Uterus (tissue), 2 donors: ENCODE results near the gene ACOT7.

Experiments used
- POLR2A ChIP-seq, 2 donors: fragments of 450-650 bp; IDR thresholded peaks; one replicate each; pipeline ENCODE4 v1.6.1; 2016; ENCODE audit warnings: antibody characterized with exemption in 2 of 2, mild to moderate bottlenecking in 1 of 2, moderate library complexity in 1 of 2
- TF ChIP-seq, protein P1 (sequence below), 4 experiments: fragments of 200-600 bp in 2 of 4; fragments of 450-650 bp in 2 of 4; sonication (generic) in 2 of 4; IDR thresholded peaks; one replicate each; pipeline ENCODE4 v1.5.1; 2016 to 2019; ENCODE audit warnings: antibody characterized with exemption in 4 of 4, mild to moderate bottlenecking in 2 of 4, moderate library complexity in 1 of 4

GRCh38 chr1:6334261-6334993 lies 59.1 kb downstream of the ACOT7 start:
- TF ChIP-seq, protein P1, sequence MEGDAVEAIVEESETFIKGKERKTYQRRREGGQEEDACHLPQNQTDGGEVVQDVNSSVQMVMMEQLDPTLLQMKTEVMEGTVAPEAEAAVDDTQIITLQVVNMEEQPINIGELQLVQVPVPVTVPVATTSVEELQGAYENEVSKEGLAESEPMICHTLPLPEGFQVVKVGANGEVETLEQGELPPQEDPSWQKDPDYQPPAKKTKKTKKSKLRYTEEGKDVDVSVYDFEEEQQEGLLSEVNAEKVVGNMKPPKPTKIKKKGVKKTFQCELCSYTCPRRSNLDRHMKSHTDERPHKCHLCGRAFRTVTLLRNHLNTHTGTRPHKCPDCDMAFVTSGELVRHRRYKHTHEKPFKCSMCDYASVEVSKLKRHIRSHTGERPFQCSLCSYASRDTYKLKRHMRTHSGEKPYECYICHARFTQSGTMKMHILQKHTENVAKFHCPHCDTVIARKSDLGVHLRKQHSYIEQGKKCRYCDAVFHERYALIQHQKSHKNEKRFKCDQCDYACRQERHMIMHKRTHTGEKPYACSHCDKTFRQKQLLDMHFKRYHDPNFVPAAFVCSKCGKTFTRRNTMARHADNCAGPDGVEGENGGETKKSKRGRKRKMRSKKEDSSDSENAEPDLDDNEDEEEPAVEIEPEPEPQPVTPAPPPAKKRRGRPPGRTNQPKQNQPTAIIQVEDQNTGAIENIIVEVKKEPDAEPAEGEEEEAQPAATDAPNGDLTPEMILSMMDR (IDR thresholded peaks at IDR 0.05), result no peak
- TF ChIP-seq POLR2A (IDR thresholded peaks at IDR 0.05), result no peak
